Measurements from ENCODE around the gene TMEM223. TPM values are rescaled to one million over a fixed set of nuclear protein-coding genes. Genes with fewer than 3 reads are reported as not detected.
"Not testable (repeated sequence)": the region's sequence is repeated elsewhere in the genome, so short reads cannot be mapped to it uniquely, and the experiment has no call there.

Gene TMEM223
- total RNA-seq, 1 donor from 2014 or later, result 18.6 TPM

- Mint-ChIP-seq H3K36me3 (ENCODE audit: insufficient read depth) (peaks cover 11% of the 10 kb centered on the region), H3K27ac (peak within 1 kb of the TSS; percentile 100), H3K4me3 (ENCODE audit: low read depth) (peak within 1 kb of the TSS; percentile 93), H3K9me3 (ENCODE audit: low read depth) (no peaks in the 10 kb centered on the region), H3K27me3 (no peaks in the 10 kb centered on the region), H3K4me1 (ENCODE audit: low read depth) (peaks cover 18% of the 10 kb centered on the region)
- DNase-seq (ENCODE audit: low spot score, unreplicated experiment), result no peak
- TF ChIP-seq CTCF (IDR thresholded peaks at IDR 0.05; ENCODE audit: unreplicated experiment), result no peak
Observed at GRCh38 chr11:62832336-62833234, 40.8 kb upstream of the TMEM223 start, which contains the start of gene TEX54. TSS of gene TEX54 (minus strand) at chr11:62832841.

DNA sequence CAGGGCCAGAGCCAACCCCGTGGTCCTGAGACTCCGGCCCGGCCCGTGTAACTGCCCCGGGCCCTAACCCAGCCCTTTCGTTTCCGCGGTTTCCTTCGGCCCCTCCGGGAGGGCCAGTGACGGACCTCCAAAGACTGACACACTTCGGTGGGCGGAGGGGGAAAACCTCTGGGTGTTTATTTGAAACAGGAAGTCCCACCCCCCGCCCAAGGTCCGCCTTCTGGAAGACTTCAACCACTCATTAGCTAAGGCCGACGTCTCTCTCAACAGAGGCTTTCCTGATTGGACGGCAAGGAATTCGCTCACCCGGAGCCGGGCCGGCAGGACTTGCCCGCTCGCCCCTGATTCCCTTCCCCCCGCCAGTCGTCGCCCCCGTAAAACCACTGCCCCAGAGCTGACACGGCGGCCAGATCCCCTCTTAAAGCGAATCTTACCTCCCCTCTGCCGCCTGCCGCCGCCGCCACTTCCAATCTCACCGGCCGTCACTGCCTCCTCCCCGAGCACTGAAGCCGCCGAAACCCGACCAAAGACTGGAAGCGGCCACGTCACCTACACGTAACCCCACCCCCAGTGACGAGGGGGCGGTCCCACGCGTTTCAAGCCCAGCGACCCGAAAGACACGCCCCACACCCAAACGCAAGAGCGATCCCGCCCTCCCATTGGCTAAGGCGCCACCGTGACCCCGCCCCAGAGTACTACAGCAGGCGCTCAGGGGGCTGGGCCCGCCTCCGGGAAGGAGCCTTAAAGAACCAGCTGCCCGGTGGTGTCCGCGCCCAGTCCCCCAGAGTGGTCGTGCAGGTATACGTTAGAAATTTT, 39.9 kb upstream of the TMEM223 start, which contains the start of gene STX5:
TSS of gene STX5 (minus strand) at position 532 of the 816 bp plus-strand sequence. CDS start 808 bp downstream, outside the sequence.
- DNase-seq (ENCODE audit: low spot score, unreplicated experiment), result peak; percentile 99
- H3K36me3 Mint-ChIP-seq (ENCODE audit: insufficient read depth), result peaks cover 15% of the 10 kb centered on the region
- H3K9me3 Mint-ChIP-seq (ENCODE audit: low read depth), result no peaks in the 10 kb centered on the region
- peaks cover 16% of the 10 kb centered on the region for H3K4me1 Mint-ChIP-seq (ENCODE audit: low read depth)
- H3K27me3 Mint-ChIP-seq, result no peaks in the 10 kb centered on the region
- peak within 1 kb of the TSS; percentile 93 for H3K4me3 Mint-ChIP-seq (ENCODE audit: low read depth)
- no peak for TF ChIP-seq CTCF (IDR thresholded peaks at IDR 0.05; ENCODE audit: unreplicated experiment)
- H3K27ac Mint-ChIP-seq, result peak within 1 kb of the TSS; percentile 100

DNA sequence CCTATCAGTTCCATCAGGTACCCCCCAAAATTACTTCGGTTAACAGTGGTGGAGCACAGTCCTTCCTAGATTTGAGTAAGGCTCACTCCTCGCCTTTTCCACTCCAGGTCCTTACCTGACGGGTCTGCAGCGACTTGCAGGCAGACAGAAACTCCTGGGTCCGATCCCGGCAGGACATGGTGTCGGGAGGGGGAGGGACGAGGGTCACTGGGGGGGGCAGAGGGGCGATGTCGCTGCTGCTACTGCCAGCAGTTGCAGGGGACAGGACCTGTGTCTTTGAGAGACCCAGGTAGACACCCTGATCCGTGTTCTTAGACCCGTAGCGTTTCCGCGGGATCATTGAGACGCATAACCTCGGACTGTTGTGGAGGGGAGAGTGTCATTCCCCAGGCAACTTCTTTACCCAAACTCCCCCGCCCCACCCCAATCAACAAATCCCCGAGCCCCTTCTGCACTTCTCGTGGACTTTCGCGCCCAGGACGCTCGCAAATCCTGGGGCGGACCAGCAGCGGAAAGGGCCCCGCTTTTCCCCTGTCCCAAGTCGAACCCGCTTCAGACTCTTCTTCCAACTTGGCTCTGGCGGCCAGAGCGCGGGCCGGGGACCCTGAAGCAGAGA, 39.2 kb upstream of the TMEM223 start:
- DNase-seq (ENCODE audit: low spot score, unreplicated experiment), result no peak
- no peaks in the 10 kb centered on the region for H3K9me3 Mint-ChIP-seq (ENCODE audit: low read depth)
- peaks cover 15% of the 10 kb centered on the region for H3K36me3 Mint-ChIP-seq (ENCODE audit: insufficient read depth)
- no peak for TF ChIP-seq CTCF (IDR thresholded peaks at IDR 0.05; ENCODE audit: unreplicated experiment)
- H3K4me3 Mint-ChIP-seq (ENCODE audit: low read depth), result peak overlapping the region; percentile 93
- H3K4me1 Mint-ChIP-seq (ENCODE audit: low read depth), result peaks cover 16% of the 10 kb centered on the region
- H3K27ac Mint-ChIP-seq, result peak overlapping the region; percentile 100
- no peaks in the 10 kb centered on the region for H3K27me3 Mint-ChIP-seq

DNA sequence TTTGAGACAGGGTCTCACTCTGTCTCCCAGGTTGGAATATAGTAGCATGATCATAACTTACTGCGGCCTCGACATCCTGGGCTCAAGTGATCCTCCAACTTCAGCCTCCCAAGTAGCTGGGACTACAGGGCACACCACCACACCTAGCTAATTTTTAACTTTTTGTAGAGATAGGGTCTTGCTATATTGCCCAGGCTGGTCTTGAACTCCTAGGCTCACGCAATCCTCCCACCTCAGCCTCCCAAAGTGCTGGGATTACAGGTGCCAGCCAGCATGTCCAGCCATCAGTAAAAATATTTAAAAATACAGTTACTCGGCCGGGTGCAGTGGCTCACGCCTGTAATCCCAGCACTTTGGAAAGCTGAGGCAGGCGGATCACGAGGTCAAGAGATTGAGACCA, 36.3 kb upstream of the TMEM223 start:
- not testable (repeated sequence) for DNase-seq (ENCODE audit: low spot score, unreplicated experiment); H3K9me3 Mint-ChIP-seq (ENCODE audit: low read depth); H3K27ac Mint-ChIP-seq; H3K27me3 Mint-ChIP-seq; H3K4me3 Mint-ChIP-seq (ENCODE audit: low read depth)
- peaks cover 14% of the 10 kb centered on the region for H3K4me1 Mint-ChIP-seq (ENCODE audit: low read depth)
- H3K36me3 Mint-ChIP-seq (ENCODE audit: insufficient read depth), result peaks cover 23% of the 10 kb centered on the region

GRCh38 chr11:62823677-62824076, 31.9 kb upstream of the TMEM223 start:
- DNase-seq (ENCODE audit: low spot score, unreplicated experiment), result no peak

More at GRCh38 chr11:62823677-62824076, 31.9 kb upstream of the TMEM223 start:
- no peak for TF ChIP-seq CTCF (IDR thresholded peaks at IDR 0.05; ENCODE audit: unreplicated experiment)
- H3K27me3 Mint-ChIP-seq, result no peaks in the 10 kb centered on the region
- H3K9me3 Mint-ChIP-seq (ENCODE audit: low read depth), result no peaks in the 10 kb centered on the region
- H3K4me1 Mint-ChIP-seq (ENCODE audit: low read depth), result no peaks in the 10 kb centered on the region
- no peak overlapping the region for H3K27ac Mint-ChIP-seq
- H3K36me3 Mint-ChIP-seq (ENCODE audit: insufficient read depth), result peaks cover 35% of the 10 kb centered on the region
- H3K4me3 Mint-ChIP-seq (ENCODE audit: low read depth), result no peak overlapping the region

Measured in progenitor cell of endocrine pancreas (in vitro differentiated cells).